ENCODE measurements around the gene RANGAP1. TPM values are rescaled to one million over a fixed set of nuclear protein-coding genes. Genes with fewer than 3 reads are reported as not detected.

The RANGAP1 gene, protein sequence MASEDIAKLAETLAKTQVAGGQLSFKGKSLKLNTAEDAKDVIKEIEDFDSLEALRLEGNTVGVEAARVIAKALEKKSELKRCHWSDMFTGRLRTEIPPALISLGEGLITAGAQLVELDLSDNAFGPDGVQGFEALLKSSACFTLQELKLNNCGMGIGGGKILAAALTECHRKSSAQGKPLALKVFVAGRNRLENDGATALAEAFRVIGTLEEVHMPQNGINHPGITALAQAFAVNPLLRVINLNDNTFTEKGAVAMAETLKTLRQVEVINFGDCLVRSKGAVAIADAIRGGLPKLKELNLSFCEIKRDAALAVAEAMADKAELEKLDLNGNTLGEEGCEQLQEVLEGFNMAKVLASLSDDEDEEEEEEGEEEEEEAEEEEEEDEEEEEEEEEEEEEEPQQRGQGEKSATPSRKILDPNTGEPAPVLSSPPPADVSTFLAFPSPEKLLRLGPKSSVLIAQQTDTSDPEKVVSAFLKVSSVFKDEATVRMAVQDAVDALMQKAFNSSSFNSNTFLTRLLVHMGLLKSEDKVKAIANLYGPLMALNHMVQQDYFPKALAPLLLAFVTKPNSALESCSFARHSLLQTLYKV
- total RNA-seq: 10 to 100 TPM; 49.6 to 95.2 TPM

DNA sequence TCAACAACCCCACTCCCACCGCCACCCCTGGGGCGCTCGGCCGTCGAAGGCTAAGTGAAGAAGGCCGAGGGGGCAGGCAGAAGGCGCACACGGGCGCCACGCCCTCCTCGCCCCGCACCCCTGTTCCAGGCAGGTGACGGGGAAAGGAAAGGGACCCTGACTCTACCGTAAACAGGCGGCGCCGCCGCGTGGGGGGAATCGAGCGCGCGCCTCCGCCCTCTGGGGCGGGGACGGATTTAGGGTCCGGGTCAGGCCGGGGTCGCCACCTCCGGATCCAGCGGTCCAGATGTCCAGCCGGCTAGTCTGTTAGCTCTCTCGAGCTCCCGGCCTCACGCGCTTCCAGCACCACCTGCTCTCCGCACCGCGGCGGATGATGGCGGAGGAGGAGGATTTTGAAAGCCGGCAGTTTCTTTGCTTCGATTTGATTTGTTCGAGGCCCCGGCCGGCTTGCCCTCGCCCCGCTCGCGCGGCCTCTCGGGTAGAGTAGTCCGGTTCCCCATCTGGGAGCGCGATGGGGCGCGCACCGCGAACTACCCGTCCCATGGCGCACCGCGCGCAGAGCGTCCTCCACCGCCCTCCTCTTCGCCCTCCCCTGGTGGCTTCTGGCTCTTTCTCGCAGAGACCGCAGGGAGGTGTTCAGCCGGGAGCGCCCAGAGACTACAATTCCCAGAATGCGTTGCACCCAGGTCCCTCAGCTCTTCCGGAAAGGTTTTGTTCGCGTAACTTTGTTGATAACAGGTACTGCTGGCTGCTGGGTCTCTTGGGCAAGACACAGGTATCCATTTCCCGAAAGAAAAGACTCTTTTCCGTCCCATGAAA lies at the start of gene RANGAP1:
Gene RANGAP1 (minus strand): TSS at position 368 of the 819 bp plus-strand sequence. CDS start 5,143 bp downstream, outside the sequence.

DNA sequence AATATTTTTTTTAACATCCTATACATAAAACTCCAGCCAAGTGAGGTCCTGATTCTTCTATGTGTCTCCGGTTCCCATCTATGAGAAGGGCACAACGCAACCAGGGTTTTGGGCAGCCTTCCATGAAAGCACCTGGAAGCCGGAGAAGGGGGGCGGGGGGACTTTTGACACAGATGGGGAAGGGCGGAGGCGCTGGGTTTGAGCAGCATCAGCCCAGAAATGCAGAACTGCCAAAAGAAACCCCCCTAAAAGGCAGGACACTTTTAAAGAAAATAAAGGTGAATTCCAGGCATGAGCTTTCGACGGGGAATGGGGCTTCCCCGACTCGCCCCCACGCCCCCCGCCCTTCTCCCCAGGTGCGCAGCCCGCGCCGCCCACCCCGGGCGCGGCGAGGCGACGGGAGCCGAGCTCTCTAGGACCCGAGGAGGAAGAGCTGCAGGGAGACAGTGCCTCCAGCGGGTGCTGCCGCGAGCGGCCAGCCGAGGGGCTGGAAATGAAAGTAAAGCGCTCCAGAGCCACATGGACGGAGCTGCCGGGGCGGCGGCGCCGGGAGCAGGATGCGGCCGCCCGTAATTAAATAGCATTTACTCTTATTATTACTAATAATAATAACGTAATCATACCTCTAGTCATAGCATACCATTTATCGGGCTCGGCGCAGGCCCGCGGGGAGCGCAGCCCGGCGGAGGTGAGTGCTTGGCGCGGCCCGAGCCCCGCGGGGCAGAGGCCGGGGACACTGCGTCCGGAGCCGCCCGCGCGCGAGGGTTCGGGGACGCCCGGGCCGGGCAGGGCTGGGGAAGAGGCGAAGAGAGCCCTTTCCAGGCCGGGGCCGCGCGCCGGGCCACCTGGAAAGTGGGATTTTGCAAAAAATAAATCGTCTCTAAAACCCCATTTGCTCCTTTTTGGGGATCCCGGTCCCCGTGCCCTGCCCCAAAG lies 15.4 kb upstream of the RANGAP1 start, which contains the start of gene ZC3H7B:
Gene ZC3H7B (plus strand): TSS at position 441 of the 936 bp plus-strand sequence. CDS start 19,136 bp downstream, outside the sequence.

DNA sequence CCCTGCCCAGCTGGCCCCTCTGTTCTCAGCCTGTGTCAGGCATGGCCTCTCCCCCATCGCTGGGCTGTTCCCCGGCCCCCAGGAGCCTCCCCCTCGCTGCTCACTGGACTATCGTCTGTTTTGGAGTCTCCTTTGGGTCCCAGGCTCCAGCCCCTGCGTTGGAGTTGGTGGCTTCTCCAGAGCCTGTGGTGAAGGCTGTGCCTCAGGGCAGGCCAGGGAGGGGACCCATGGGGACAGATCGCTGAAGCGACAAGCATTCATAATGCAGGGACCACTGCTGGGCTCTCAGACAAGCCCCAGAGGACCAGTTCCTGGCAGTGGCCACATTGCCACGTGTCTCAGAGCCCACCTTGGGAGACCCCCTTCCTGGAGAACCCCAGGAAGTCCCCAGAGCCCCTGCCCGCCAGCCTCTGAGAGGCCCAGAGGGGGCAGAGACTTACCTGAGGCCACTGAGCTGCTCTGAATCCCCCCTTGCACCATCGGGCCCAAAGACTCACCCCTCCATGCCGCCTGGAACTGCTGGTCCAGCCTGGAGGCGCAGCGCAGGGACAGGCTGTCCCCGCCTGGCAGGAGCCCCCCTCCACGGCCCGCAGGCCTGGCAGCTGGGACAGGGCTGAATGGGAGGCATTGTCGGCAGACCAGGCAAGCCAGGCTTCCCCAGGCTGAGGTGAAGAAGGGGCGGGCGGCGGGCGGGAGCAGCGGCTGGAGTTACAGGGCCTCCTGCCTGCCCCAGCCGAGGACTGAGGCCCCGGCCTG lies 45.4 kb downstream of the RANGAP1 start, which contains the start of gene CHADL:
Gene CHADL (minus strand): TSS at position 555 of the 756 bp plus-strand sequence. CDS start 50 bp downstream, at position 505.

DNA sequence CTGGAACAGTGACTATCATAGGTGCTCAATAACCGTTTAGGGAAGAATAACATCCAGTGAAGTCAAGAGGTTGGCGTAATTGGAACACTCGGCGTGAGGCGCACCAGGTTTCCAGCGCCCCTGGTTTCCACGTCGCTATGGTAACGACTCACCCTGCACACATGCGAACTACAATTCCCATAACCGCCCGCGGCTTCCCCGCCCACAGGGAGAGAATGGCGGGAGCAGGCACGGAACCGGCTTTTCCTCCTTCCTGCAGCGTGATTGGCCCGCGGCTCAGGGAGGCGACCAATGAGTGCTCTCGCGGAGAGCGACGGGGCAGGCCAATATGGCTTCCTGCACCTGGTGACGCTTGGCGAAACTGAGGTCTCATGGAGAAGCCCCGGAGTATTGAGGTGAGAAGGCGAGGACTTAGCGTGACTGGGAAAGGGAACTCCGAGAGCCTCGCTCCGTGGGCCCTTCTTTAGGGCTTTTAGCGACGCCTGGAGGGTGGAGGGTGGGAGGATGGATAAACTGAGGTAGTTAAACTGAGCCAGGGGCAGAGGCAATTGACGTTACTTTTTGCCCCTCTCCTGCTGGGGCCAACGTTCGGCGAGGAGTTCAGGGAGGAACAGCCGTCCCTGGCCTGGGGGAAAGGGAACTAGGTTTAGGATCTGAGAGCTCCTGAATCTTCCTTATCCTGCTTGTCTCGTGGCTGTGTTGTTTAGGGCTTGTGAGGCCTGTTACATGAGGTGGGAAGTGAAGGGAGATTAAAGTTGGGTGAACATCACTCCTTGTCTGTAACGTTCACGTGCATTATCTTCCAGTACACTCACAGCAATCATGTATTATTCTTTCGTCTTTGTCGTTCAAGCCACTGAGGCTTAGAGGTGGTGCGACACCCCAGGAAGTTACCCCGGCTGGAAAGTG lies 80.7 kb downstream of the RANGAP1 start, which contains the start of gene L3MBTL2:
Gene L3MBTL2 (plus strand): TSS at position 321 of the 909 bp plus-strand sequence. CDS start 51 bp downstream, at position 372.

Small RNA genes lying within 50 kb of the gene (small RNA-seq; reads per million reads assigned to genes)
- 0 reads per million in 2 donors for gene MIR6889

Other genes starting within 250 kb of the RANGAP1 start
- gene EP300, start 193.6 kb downstream of the RANGAP1 start, total RNA-seq: 10 to 100 TPM; 44.0 to 52.3 TPM
- 10 to 100 TPM; 31.0 to 37.6 TPM for gene L3MBTL2, start 80.9 kb downstream of the RANGAP1 start, total RNA-seq
- under 1 TPM; 0.33 to 0.34 TPM for gene CHADL, start 45.3 kb downstream of the RANGAP1 start, total RNA-seq
- gene ZC3H7B, start 15.3 kb upstream of the RANGAP1 start, total RNA-seq: 10 to 100 TPM; 37.2 to 41.3 TPM
- 1 to 10 TPM; 3.0 to 3.8 TPM for gene TEF, start 95.8 kb upstream of the RANGAP1 start, total RNA-seq
- 10 to 100 TPM; 15.5 to 17.0 TPM for gene TOB2, start 160.6 kb upstream of the RANGAP1 start, total RNA-seq
- gene PHF5A, start 182.5 kb upstream of the RANGAP1 start, total RNA-seq: 10 to 100 TPM; 23.1 to 51.0 TPM
- gene ACO2, start 182.9 kb upstream of the RANGAP1 start, total RNA-seq: 10 to 100 TPM; 72.3 to 86.4 TPM

Measured in melanocyte of skin (primary cell).